Rectal smooth muscle tissue (tissue), 1 donor: Measurements from ENCODE around the gene SLC35E1.

ENCODE experiments used
- H3K27ac ChIP-seq: one replicate; pipeline ENCODE4 v1.7.0; 2013; ENCODE audit warnings: low read depth, low read length, inconsistent platforms
- H3K27me3 ChIP-seq: one replicate; pipeline ENCODE4 v1.7.0; 2013; ENCODE audit warnings: low read length; ENCODE audit not compliant: control insufficient read depth, insufficient read depth
- H3K36me3 ChIP-seq: one replicate; pipeline ENCODE4 v1.7.0; 2013; ENCODE audit warnings: low read length; ENCODE audit not compliant: control insufficient read depth, insufficient read depth
- H3K4me1 ChIP-seq: one replicate; pipeline ENCODE4 v1.7.0; 2013; ENCODE audit warnings: low read length; ENCODE audit not compliant: control insufficient read depth, insufficient read depth
- H3K4me3 ChIP-seq: one replicate; pipeline ENCODE4 v1.7.0; 2013; ENCODE audit warnings: low read length
- H3K9ac ChIP-seq: one replicate; pipeline ENCODE4 v1.7.0; 2013; ENCODE audit warnings: low read length

Gene SLC35E1

GRCh38 chr19:16594131-16594586 lies 21.9 kb upstream of the SLC35E1 start:
- no peaks in the 10 kb centered on the region for H3K36me3 ChIP-seq
- no peaks in the 10 kb centered on the region for H3K27me3 ChIP-seq
- no peak overlapping the region for H3K27ac ChIP-seq
- peaks cover 3% of the 10 kb centered on the region for H3K4me1 ChIP-seq
- no peak overlapping the region for H3K9ac ChIP-seq
- no peak overlapping the region for H3K4me3 ChIP-seq

- H3K27ac ChIP-seq = no peak overlapping the region
- H3K27me3 ChIP-seq = no peaks in the 10 kb centered on the region
- no peak overlapping the region for H3K4me3 ChIP-seq
- peaks cover 9% of the 10 kb centered on the region for H3K4me1 ChIP-seq
- no peak overlapping the region for H3K9ac ChIP-seq
- H3K36me3 ChIP-seq = no peaks in the 10 kb centered on the region
These were observed 21.0 kb upstream of the SLC35E1 start for GRCh38 chr19:16593181-16593580.

GRCh38 chr19:16591803-16592556 lies 19.8 kb upstream of the SLC35E1 start:
- no peaks in the 10 kb centered on the region for H3K27me3 ChIP-seq
- H3K4me3 ChIP-seq = no peak overlapping the region
- no peak overlapping the region for H3K9ac ChIP-seq
- peaks cover 21% of the 10 kb centered on the region for H3K4me1 ChIP-seq
- no peak overlapping the region for H3K27ac ChIP-seq
- no peaks in the 10 kb centered on the region for H3K36me3 ChIP-seq

- peaks cover 22% of the 10 kb centered on the region for H3K4me1 ChIP-seq
- H3K9ac ChIP-seq = no peak overlapping the region
These were observed 18.9 kb upstream of the SLC35E1 start for GRCh38 chr19:16590876-16591802.

GRCh38 chr19:16589917-16590316 lies 17.7 kb upstream of the SLC35E1 start:
- Histone ChIP-seq H3K27ac (no peak overlapping the region), H3K4me3 (no peak overlapping the region), H3K27me3 (no peaks in the 10 kb centered on the region), H3K4me1 (peaks cover 22% of the 10 kb centered on the region), H3K9ac (no peak overlapping the region), H3K36me3 (no peaks in the 10 kb centered on the region)

More at GRCh38 chr19:16590876-16591802, 18.9 kb upstream of the SLC35E1 start:
- no peak overlapping the region for H3K4me3 ChIP-seq
- no peaks in the 10 kb centered on the region for H3K36me3 ChIP-seq
- no peak overlapping the region for H3K27ac ChIP-seq
- no peaks in the 10 kb centered on the region for H3K27me3 ChIP-seq

GRCh38 chr19:16588824-16589577 lies 16.8 kb upstream of the SLC35E1 start:
- Histone ChIP-seq H3K4me3 (peak overlapping the region; percentile 66), H3K27ac (no peak overlapping the region), H3K36me3 (no peaks in the 10 kb centered on the region), H3K4me1 (peaks cover 26% of the 10 kb centered on the region), H3K9ac (no peak overlapping the region), H3K27me3 (no peaks in the 10 kb centered on the region)

- Histone ChIP-seq H3K4me1 (peaks cover 31% of the 10 kb centered on the region), H3K27ac (peak overlapping the region; percentile 39), H3K4me3 (peak overlapping the region; percentile 66), H3K9ac (no peak overlapping the region), H3K36me3 (no peaks in the 10 kb centered on the region), H3K27me3 (no peaks in the 10 kb centered on the region)
These were observed 15.9 kb upstream of the SLC35E1 start for GRCh38 chr19:16587833-16588823.

GRCh38 chr19:16586991-16587832 lies 15.0 kb upstream of the SLC35E1 start:
- Histone ChIP-seq H3K4me1 (peaks cover 31% of the 10 kb centered on the region), H3K27ac (no peak overlapping the region), H3K9ac (peak overlapping the region; percentile 38), H3K27me3 (no peaks in the 10 kb centered on the region), H3K36me3 (no peaks in the 10 kb centered on the region), H3K4me3 (peak overlapping the region; percentile 66)

GRCh38 chr19:16586477-16586871 lies 14.3 kb upstream of the SLC35E1 start:
- no peak overlapping the region for H3K27ac ChIP-seq
- H3K9ac ChIP-seq = no peak overlapping the region
- peak overlapping the region; percentile 25 for H3K4me3 ChIP-seq
- H3K27me3 ChIP-seq = no peaks in the 10 kb centered on the region
- H3K36me3 ChIP-seq = no peaks in the 10 kb centered on the region
- peaks cover 31% of the 10 kb centered on the region for H3K4me1 ChIP-seq

GRCh38 chr19:16585808-16586476 lies 13.7 kb upstream of the SLC35E1 start:
- Histone ChIP-seq H3K4me1 (peaks cover 31% of the 10 kb centered on the region), H3K27me3 (no peaks in the 10 kb centered on the region), H3K4me3 (peak overlapping the region; percentile 22), H3K36me3 (no peaks in the 10 kb centered on the region), H3K27ac (no peak overlapping the region), H3K9ac (no peak overlapping the region)
